Ectodermal cell (in vitro differentiated cells): ENCODE data around the gene GNAT3.

Experiments used
- H3K27ac ChIP-seq: 2 replicates; pipeline ENCODE4 v1.7.0; 2013; ENCODE audit warnings: mild to moderate bottlenecking, low read depth, low read length; ENCODE audit not compliant: insufficient read depth, poor library complexity, severe bottlenecking
- H3K27me3 ChIP-seq: 2 replicates; pipeline ENCODE4 v1.7.0; 2013; ENCODE audit warnings: mild to moderate bottlenecking, low read length; ENCODE audit not compliant: insufficient read depth, control insufficient read depth, poor library complexity, severe bottlenecking
- H3K36me3 ChIP-seq: one replicate; pipeline ENCODE4 v1.7.0; 2013; ENCODE audit warnings: low read length; ENCODE audit not compliant: control insufficient read depth, insufficient read depth
- H3K4me1 ChIP-seq: one replicate; pipeline ENCODE4 v1.7.0; 2013; ENCODE audit warnings: low read length; ENCODE audit not compliant: control insufficient read depth, insufficient read depth
- H3K4me3 ChIP-seq: 2 replicates; pipeline ENCODE4 v1.7.0; 2013; ENCODE audit warnings: low read depth, low read length, control low read depth; ENCODE audit not compliant: insufficient read depth
- H3K9me3 ChIP-seq: 2 replicates; pipeline ENCODE4 v1.7.0; 2013; ENCODE audit warnings: mild to moderate bottlenecking, low read length, moderate library complexity; ENCODE audit not compliant: control insufficient read depth
- WGBS, 2 experiments: methylation state at CpG; one replicate each; pipeline ENCODE4 v1.1.7; 2013; ENCODE audit warnings: missing lambda C conversion rate in 2 of 2; 5-methylcytosine and 5-hydroxymethylcytosine counted together

GNAT3 gene

DNA sequence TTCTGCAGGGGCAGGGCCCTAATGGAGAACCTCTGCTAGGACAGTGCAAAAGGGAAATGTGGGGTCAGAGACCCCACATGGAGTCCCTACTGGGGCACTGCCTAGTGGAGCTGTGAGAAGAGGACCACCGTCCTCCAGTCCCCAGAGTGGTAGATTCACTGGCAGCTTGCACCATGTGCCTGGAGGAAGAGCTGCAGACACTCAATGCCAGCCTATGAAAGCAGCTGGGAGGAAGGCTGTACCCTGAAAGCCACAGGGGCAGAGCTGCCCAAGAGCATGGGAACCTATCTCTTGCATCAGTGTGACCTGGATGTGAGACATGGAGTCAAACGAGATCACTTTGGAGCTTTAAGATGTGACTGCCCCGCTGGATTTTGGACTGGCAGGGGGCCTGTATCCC, 20.3 kb upstream of the GNAT3 start:
- WGBS, 2 experiments, result 90 to 94% methylated on average over 3 of the region's 3 CpGs

GRCh38 chr7:80530136-80530535, 18.3 kb upstream of the GNAT3 start:
- Histone ChIP-seq H3K27ac (no peak overlapping the region), H3K4me3 (no peak overlapping the region), H3K36me3 (no peaks in the 10 kb centered on the region), H3K9me3 (no peaks in the 10 kb centered on the region), H3K27me3 (no peaks in the 10 kb centered on the region), H3K4me1 (no peaks in the 10 kb centered on the region)
- 89 to 94% methylated on average over 1 of the region's 1 CpG for WGBS, 2 experiments

More for the DNA sequence above, 20.3 kb upstream of the GNAT3 start:
- no peaks in the 10 kb centered on the region for H3K9me3 ChIP-seq
- H3K27me3 ChIP-seq, result no peaks in the 10 kb centered on the region
- no peaks in the 10 kb centered on the region for H3K4me1 ChIP-seq
- H3K36me3 ChIP-seq, result no peaks in the 10 kb centered on the region
- H3K4me3 ChIP-seq, result no peak overlapping the region
- no peak overlapping the region for H3K27ac ChIP-seq

- Histone ChIP-seq H3K4me3 (no peak overlapping the region), H3K27me3 (no peaks in the 10 kb centered on the region), H3K36me3 (no peaks in the 10 kb centered on the region), H3K9me3 (no peaks in the 10 kb centered on the region), H3K27ac (no peak overlapping the region), H3K4me1 (no peaks in the 10 kb centered on the region)
- 90 to 99% methylated on average over 4 of the region's 4 CpGs for WGBS, 2 experiments
These were observed 17.5 kb upstream of the GNAT3 start for GRCh38 chr7:80529362-80529761.

DNA sequence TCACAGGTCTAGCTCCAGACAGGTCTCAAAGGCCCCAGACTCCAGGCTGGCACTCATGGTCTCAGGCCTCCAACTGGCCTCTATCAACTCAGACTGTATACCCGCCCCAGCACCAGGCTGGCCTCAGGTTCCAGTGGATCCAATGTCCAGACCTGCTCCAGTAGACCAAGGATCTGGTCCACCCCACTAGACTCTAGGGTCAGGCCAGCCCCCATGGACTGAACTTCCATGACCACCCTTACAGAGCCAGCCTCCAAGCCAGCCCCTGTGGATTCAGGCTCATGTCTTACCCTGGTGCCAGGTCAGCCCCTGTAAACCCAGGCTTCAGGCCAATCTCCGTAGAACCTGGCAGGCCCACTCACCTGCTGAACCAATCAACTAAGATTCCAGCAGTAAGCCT, 16.8 kb upstream of the GNAT3 start:
- Histone ChIP-seq H3K36me3 (no peaks in the 10 kb centered on the region), H3K27me3 (no peaks in the 10 kb centered on the region), H3K9me3 (no peaks in the 10 kb centered on the region), H3K27ac (no peak overlapping the region), H3K4me1 (no peaks in the 10 kb centered on the region), H3K4me3 (no peak overlapping the region)
- WGBS, 2 experiments, result 85 to 87% methylated on average over 2 of the region's 2 CpGs

DNA sequence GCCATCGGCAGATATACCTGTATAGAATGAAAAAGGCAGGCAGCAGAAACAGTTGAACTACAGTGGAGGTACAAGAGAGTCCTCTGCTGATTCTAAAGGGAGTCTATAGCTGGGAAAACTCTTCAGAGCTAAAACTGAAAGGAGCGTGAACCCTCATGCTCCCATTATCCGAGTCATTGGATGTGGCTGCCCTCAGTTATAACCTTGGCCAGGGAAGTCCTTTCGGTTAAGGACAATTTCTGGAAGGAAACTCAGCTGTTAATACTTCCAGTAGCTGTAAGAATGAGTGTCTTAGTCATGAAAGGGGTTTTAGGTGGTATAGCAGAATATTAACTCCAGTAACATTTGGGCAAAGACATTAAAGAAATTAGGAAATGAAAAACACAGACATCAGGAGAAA, 14.6 kb upstream of the GNAT3 start:
- 95 to 97% methylated on average over 4 of the region's 4 CpGs for WGBS, 2 experiments
- H3K4me3 ChIP-seq, result no peak overlapping the region

GRCh38 chr7:80524693-80525092, 12.8 kb upstream of the GNAT3 start:
- 90 to 96% methylated on average over 9 of the region's 9 CpGs for WGBS, 2 experiments

More for the DNA sequence above, 14.6 kb upstream of the GNAT3 start:
- no peaks in the 10 kb centered on the region for H3K4me1 ChIP-seq
- H3K27me3 ChIP-seq, result no peaks in the 10 kb centered on the region
- H3K36me3 ChIP-seq, result no peaks in the 10 kb centered on the region
- no peaks in the 10 kb centered on the region for H3K9me3 ChIP-seq
- H3K27ac ChIP-seq, result no peak overlapping the region

GRCh38 chr7:80521809-80522208, 9.9 kb upstream of the GNAT3 start:
- H3K4me3 ChIP-seq, result no peak overlapping the region
- no peaks in the 10 kb centered on the region for H3K27me3 ChIP-seq
- no peaks in the 10 kb centered on the region for H3K36me3 ChIP-seq
- H3K27ac ChIP-seq, result no peak overlapping the region
- WGBS, 2 experiments, result 96 to 97% methylated on average over 2 of the region's 2 CpGs
- no peaks in the 10 kb centered on the region for H3K9me3 ChIP-seq
- H3K4me1 ChIP-seq, result no peaks in the 10 kb centered on the region

More at GRCh38 chr7:80524693-80525092, 12.8 kb upstream of the GNAT3 start:
- no peaks in the 10 kb centered on the region for H3K4me1 ChIP-seq
- no peak overlapping the region for H3K27ac ChIP-seq
- no peaks in the 10 kb centered on the region for H3K9me3 ChIP-seq
- H3K27me3 ChIP-seq, result no peaks in the 10 kb centered on the region
- no peaks in the 10 kb centered on the region for H3K36me3 ChIP-seq
- H3K4me3 ChIP-seq, result no peak overlapping the region

DNA sequence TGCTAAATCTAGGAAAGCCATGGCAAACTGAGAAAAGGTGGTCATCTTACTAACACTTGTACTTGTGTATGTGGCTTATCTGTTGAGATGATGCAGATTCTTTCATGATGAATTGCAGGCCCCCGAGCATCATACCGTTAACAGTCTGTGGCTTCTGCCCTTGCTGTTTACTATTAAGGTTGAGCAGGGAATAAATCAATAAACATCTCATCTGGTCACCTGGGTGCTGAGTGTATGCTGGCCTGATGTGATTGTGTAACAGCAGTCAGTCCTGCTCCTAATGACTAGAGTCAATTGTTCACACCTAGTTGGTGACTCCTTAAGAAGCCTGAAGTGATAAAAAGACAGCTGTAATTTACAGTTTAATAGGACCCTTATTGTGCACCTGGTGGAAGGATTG, 8.3 kb upstream of the GNAT3 start:
- Histone ChIP-seq H3K27me3 (no peaks in the 10 kb centered on the region), H3K9me3 (no peaks in the 10 kb centered on the region), H3K4me1 (no peaks in the 10 kb centered on the region), H3K4me3 (no peak overlapping the region), H3K27ac (no peak overlapping the region), H3K36me3 (no peaks in the 10 kb centered on the region)
- 94 to 97% methylated on average over 2 of the region's 2 CpGs for WGBS, 2 experiments

- Histone ChIP-seq H3K9me3 (no peaks in the 10 kb centered on the region), H3K27me3 (no peaks in the 10 kb centered on the region), H3K4me1 (no peaks in the 10 kb centered on the region), H3K36me3 (no peaks in the 10 kb centered on the region), H3K27ac (no peak overlapping the region), H3K4me3 (no peak overlapping the region)
- WGBS, 2 experiments, result 90 to 100% methylated on average over 3 to 4 of the region's 4 CpGs
These were observed 5.5 kb upstream of the GNAT3 start for GRCh38 chr7:80517282-80517747.

DNA sequence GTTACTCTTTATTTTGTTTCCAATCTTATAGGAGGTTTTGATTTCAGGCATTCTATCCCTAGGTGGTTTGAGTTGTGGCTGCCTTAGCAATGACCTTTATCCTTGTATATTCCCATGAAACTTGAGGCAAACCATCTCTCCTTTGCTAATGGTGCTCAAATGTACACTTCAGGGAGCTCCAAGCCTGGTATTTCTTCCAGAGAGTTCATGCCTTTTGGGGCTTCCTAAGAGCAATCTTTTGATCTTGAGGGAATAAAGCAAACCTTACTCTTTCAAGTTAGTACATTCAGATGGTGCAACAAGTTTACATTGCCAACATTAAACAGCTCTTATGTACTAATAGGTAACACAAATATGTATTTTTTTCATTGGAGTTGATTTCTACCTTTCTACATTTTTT, 3.4 kb upstream of the GNAT3 start:
- H3K4me3 ChIP-seq, result no peak overlapping the region
- H3K27me3 ChIP-seq, result no peaks in the 10 kb centered on the region
- H3K36me3 ChIP-seq, result no peaks in the 10 kb centered on the region
- no peaks in the 10 kb centered on the region for H3K9me3 ChIP-seq
- no peak overlapping the region for H3K27ac ChIP-seq
- H3K4me1 ChIP-seq, result no peaks in the 10 kb centered on the region

DNA sequence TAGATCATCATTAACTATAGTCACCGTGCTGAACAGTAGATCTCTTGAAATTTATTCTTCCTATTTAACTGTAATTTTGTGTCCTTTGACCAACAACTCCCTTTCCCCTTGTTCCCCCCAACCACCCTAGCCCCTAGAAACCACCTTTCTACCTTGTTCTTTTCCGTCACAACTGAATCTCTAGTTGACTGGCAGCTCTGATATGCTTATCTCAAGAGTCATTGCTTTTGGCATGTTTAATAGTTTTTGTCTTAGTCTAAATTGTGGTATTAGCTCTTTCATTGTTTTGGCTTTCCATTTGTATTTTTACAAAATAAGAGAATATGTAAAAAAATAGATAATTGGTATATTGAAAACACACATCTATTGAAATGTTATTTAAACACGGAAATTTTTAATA, 1.8 kb downstream of the GNAT3 start:
- H3K4me1 ChIP-seq, result no peaks in the 10 kb centered on the region
- H3K27ac ChIP-seq, result no peak overlapping the region
- no peaks in the 10 kb centered on the region for H3K36me3 ChIP-seq
- no peaks in the 10 kb centered on the region for H3K9me3 ChIP-seq
- WGBS, 2 experiments, result 86 to 89% methylated on average over 2 of the region's 3 CpGs
- no peak overlapping the region for H3K4me3 ChIP-seq
- no peaks in the 10 kb centered on the region for H3K27me3 ChIP-seq
